SK-N-SH (cell line): Measurements from ENCODE around the gene ESCO1.

ENCODE experiments used
- CHD2 ChIP-seq: fragments of 150-350 bp; IDR thresholded peaks from 2 replicates; pipeline ENCODE4 v1.6.1; 2018; ENCODE audit warnings: low read length; ENCODE audit not compliant: partially characterized antibody
- CTCF ChIP-seq: fragments of 200-600 bp; sonication (generic); IDR thresholded peaks from 2 replicates; pipeline ENCODE4 v1.6.1; 2017; ENCODE audit warnings: antibody characterized with exemption, mild to moderate bottlenecking, moderate library complexity
- EZH2phosphoT487 ChIP-seq: fragments of 200-600 bp; sonication (generic); IDR thresholded peaks from 2 replicates; pipeline ENCODE4 v1.6.1; 2017; ENCODE audit warnings: low read depth, mixed run types, mild to moderate bottlenecking, antibody characterized with exemption, moderate library complexity, borderline replicate concordance
- MXI1 ChIP-seq: IDR thresholded peaks from 2 replicates; pipeline ENCODE4 v1.6.1; 2012; ENCODE audit warnings: mild to moderate bottlenecking, low read depth, low read length, improper control_type of control experiment
- NRF1 ChIP-seq: IDR thresholded peaks from 2 replicates; pipeline ENCODE4 v1.6.1; 2012; ENCODE audit warnings: low read depth, mild to moderate bottlenecking, low read length
- RFX5 ChIP-seq: IDR thresholded peaks from 2 replicates; pipeline ENCODE4 v1.6.1; 2012; ENCODE audit warnings: mild to moderate bottlenecking, improper control_type of control experiment, low read length
- SMC3 ChIP-seq: IDR thresholded peaks from 2 replicates; pipeline ENCODE4 v1.6.1; 2012; ENCODE audit warnings: low read depth, low read length, improper control_type of control experiment
- TAF1 ChIP-seq: IDR thresholded peaks from 2 replicates; pipeline ENCODE4 v1.6.1; 2012; ENCODE audit warnings: low read depth, mild to moderate bottlenecking, low read length, moderate library complexity, borderline replicate concordance
- TF ChIP-seq, protein P1 (sequence below): IDR thresholded peaks from 2 replicates; pipeline ENCODE4 v1.6.1; 2012; ENCODE audit warnings: mild to moderate bottlenecking, low read depth, low read length, moderate library complexity

DNA sequence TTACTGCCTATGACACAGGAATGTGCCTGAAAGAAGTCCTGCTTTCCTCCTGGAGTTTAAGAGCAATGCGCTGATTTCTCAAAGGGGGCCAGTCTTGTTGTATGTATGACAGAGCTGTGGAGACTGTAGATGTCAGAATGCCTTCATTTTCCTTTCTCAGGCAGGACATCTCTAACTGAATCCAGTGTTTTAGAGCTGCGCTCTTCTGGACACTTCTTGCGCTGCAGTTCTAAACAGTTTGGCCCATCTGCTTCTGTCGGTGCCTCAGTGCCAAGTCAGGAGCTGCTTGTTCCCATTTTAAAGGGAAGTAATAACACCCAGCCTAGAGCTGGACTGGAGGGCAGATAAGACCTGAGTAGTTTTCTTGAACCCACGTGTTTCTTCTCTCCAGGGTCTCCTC is 91.4 kb downstream of the ESCO1 start:
- no peak for TF ChIP-seq SMC3
- TF ChIP-seq RFX5: no peak
- no peak for TF ChIP-seq CTCF
- no peak for TF ChIP-seq NRF1
- TF ChIP-seq EZH2phosphoT487: no peak
- TF ChIP-seq CHD2: no peak
- TF ChIP-seq MXI1: no peak
- no peak for TF ChIP-seq TAF1
- TF ChIP-seq, protein P1, sequence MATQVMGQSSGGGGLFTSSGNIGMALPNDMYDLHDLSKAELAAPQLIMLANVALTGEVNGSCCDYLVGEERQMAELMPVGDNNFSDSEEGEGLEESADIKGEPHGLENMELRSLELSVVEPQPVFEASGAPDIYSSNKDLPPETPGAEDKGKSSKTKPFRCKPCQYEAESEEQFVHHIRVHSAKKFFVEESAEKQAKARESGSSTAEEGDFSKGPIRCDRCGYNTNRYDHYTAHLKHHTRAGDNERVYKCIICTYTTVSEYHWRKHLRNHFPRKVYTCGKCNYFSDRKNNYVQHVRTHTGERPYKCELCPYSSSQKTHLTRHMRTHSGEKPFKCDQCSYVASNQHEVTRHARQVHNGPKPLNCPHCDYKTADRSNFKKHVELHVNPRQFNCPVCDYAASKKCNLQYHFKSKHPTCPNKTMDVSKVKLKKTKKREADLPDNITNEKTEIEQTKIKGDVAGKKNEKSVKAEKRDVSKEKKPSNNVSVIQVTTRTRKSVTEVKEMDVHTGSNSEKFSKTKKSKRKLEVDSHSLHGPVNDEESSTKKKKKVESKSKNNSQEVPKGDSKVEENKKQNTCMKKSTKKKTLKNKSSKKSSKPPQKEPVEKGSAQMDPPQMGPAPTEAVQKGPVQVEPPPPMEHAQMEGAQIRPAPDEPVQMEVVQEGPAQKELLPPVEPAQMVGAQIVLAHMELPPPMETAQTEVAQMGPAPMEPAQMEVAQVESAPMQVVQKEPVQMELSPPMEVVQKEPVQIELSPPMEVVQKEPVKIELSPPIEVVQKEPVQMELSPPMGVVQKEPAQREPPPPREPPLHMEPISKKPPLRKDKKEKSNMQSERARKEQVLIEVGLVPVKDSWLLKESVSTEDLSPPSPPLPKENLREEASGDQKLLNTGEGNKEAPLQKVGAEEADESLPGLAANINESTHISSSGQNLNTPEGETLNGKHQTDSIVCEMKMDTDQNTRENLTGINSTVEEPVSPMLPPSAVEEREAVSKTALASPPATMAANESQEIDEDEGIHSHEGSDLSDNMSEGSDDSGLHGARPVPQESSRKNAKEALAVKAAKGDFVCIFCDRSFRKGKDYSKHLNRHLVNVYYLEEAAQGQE: no peak
